Measurements from ENCODE around the gene LPCAT3.

The LPCAT3 gene

DNA sequence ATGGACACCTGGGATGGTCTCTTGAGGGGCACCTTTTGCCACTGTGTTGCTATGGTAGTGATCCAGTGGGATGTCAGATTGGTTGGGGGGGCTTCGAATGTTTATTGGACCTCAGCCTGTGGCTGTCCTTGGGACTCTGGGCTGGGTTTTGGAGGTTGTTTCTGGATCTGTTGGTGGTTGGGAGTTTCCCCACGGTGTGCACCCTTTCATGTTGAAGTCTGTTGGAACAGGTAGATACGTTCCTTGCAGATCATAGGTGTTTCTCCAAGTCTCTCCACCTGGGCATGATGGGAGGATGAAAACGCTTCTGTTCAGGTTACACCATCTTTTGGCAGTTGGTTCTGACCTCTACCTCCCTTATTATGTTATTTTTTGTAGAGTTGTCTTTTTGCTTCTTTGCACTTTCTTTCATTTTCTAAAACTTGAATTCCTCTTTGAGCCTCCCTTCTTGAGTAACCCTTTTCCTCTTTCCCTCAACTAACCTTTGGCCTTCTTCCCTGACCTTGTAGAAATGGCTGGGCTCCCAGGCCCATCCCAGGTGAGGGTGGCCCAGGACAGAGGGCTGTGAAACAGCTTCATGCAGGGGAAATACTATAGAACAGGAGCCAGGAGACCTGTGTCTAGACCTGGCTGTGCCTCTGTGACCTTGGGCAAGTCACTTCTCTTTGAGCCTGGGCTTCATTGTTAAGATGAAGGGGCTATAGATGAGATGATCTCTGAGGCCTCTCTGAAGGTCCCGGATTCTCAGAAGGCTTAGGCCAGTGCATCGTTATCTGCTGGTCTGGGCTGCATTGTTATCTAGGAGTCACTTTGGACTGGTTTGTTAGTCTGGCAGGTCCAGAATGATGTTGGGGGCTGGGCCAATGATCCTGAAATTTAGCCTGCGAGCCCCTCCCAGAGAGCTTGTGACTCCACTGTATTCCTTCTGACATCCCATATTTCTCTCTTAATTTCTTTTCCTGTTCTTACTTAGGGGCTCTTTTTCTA lies 88.5 kb downstream of the LPCAT3 start:
- no peak for TF ChIP-seq CTCF (conservative IDR thresholded peaks at IDR 0.05)
- TF ChIP-seq ZFX (IDR thresholded peaks at IDR 0.05) = no peak
- peak overlapping the region; percentile 95 for H3K27ac ChIP-seq

DNA sequence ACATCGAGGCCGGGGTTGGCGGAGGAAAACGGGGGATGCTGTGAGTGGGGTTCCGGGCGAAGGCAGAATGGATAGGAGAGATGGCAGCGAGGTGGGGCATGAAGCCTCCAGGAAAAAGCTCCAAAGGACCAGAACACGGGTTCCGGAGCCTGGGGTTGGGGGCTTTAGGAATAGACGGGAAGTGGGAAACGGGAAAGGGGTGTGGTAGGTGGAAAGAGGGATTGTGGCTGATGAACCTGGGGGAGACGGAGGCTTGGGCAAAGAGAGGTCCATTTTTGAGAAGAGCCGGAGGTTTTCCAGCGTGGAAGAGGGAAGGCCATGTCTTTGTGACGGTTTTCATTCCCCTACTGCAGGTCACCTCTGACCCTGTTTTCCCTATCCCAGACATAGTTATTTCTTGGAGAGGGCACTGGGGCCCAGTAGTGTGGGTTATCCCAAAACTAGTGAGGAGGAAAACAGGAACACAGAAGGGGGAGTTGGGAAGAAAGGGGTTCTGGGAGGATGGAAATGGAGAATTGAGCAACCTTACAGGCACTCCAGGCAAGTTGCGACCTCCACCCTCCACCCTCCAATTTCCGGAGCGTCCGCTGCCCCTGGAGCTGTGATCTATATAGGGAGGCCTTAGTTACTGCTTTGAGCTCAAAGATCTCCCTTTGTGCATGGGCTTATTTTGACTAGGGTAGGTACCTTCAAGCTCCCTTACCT lies 89.4 kb downstream of the LPCAT3 start:
- TF ChIP-seq CTCF (conservative IDR thresholded peaks at IDR 0.05) (no peak), ZFX (IDR thresholded peaks at IDR 0.05) (no peak)
- peak overlapping the region; percentile 95 for H3K27ac ChIP-seq

DNA sequence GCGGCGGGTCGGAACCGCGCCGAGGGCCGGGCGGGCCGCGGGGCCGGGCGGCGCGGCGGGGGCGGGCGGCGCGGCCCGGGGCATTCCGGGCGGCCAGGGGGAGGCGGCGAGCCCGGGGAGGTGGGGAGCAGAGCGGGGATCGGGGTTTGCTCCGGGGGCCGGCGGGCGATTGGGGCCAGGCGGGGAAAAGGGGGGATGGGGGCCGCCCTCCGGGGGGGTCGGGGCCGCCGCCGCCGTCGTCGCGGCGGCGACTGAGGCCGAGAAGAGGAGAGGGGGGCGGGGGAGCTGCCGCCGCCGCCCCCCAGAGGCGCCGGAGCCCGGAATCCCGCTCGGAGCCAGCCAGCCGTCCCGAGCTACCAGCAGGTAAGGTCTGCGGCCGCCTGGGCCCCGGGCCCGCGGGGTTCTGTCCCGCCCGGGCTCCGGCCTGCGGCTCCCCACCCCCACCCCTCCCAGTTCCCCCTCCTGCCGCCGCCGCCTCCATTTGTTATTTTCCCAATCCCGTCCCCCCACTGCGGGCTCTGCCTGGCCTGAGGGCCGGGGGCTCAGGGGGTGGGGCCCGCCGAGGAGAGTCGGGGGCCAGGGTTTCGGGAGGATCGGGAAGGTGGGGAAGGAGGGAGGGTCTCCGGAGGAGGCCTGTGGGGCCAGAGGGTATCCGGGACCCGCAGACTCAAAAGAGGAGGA lies 90.1 kb downstream of the LPCAT3 start:
- H3K27ac ChIP-seq = peak overlapping the region; percentile 95
- TF ChIP-seq CTCF (conservative IDR thresholded peaks at IDR 0.05) = no peak
- peak; percentile 23; the same call in 1 of the 2 replicates for TF ChIP-seq ZFX (IDR thresholded peaks at IDR 0.05)

- peak within 1 kb of the TSS; percentile 95 for H3K27ac ChIP-seq
- no peak for TF ChIP-seq CTCF (conservative IDR thresholded peaks at IDR 0.05)
- peak; percentile 47; the same call in 1 of the 2 replicates for TF ChIP-seq ZFX (IDR thresholded peaks at IDR 0.05)
Observed at GRCh38 chr12:6927379-6928021, 90.8 kb downstream of the LPCAT3 start, which contains the start of gene ATN1. Gene ATN1, plus strand, starts transcription at chr12:6927959. Its CDS starts 6,043 bp downstream, at chr12:6934002.
